Measurements from ENCODE around the gene WIPF3.

WIPF3 gene

DNA sequence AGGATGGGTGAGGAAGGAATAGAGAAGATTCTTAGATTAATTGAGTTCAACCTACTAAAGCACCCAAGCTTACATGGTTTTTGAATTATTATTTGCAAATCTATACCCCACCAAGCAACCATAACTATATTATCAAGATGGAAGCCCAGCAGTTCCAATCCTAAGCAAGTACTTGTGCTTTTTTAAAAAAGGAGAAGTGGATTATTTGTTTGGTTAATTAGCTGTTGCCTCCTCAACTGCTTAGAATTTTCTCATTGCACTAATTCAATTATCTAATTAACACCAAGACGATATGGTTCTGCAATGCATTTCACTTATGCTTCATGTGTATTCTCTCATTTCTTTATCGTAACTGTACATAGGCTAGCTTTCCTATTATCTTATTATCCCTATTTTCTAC, 27.3 kb upstream of the WIPF3 start:
- no peak for DNase-seq (ENCODE audit: low spot score)
- ChIA-PET CTCF (interaction anchor here (1.0 kb wide), 1 partner anchor 10 kb away, joined by 3 read pairs; no protein-coding TSS in a partner anchor), POLR2A (ENCODE audit: low non-redundant PET) (no interaction called here)
- no peak for TF ChIP-seq CTCF (conservative IDR thresholded peaks at IDR 0.05; ENCODE audit: low read depth)
- no peak overlapping the region for H3K27ac ChIP-seq

- DNase-seq (ENCODE audit: low spot score), result no peak
- CTCF ChIA-PET, result no interaction called here
- no peak overlapping the region for H3K27ac ChIP-seq
- TF ChIP-seq CTCF (conservative IDR thresholded peaks at IDR 0.05; ENCODE audit: low read depth), result no peak
- POLR2A ChIA-PET (ENCODE audit: low non-redundant PET), result no interaction called here
These were observed 26.0 kb upstream of the WIPF3 start for GRCh38 chr7:29780346-29780745.

DNA sequence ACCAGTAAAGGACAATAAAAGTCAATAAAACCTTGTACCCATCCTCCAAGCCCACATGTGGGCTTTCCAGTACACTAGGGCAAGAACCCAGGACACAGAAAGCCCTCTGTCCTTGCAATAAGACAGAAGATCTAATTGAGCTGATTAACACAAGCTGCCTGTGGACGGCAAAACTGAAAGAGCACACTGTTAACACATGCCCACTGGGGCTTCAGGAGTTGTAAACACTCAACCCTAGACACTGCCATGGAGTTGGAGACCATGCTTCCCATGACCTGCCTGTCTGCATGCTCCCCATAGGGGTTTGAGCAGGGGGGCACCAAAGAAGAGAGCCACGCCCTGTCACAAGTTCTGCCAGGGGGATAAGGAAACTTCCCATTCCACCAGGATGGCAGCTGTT, 22.6 kb upstream of the WIPF3 start:
- CTCF ChIA-PET, result no interaction called here
- no peak for TF ChIP-seq CTCF (conservative IDR thresholded peaks at IDR 0.05; ENCODE audit: low read depth)
- H3K27ac ChIP-seq, result no peak overlapping the region
- no peak for DNase-seq (ENCODE audit: low spot score)
- POLR2A ChIA-PET (ENCODE audit: low non-redundant PET), result no interaction called here

- no peak overlapping the region for H3K27ac ChIP-seq
- DNase-seq (ENCODE audit: low spot score), result no peak
- CTCF ChIA-PET, result interaction anchor here (0.6 kb wide), 1 partner anchor 29 kb away, joined by 4 read pairs; no protein-coding TSS in a partner anchor
- no peak for TF ChIP-seq CTCF (conservative IDR thresholded peaks at IDR 0.05; ENCODE audit: low read depth)
- POLR2A ChIA-PET (ENCODE audit: low non-redundant PET), result no interaction called here
These were observed 12.8 kb upstream of the WIPF3 start for GRCh38 chr7:29793507-29793906.

DNA sequence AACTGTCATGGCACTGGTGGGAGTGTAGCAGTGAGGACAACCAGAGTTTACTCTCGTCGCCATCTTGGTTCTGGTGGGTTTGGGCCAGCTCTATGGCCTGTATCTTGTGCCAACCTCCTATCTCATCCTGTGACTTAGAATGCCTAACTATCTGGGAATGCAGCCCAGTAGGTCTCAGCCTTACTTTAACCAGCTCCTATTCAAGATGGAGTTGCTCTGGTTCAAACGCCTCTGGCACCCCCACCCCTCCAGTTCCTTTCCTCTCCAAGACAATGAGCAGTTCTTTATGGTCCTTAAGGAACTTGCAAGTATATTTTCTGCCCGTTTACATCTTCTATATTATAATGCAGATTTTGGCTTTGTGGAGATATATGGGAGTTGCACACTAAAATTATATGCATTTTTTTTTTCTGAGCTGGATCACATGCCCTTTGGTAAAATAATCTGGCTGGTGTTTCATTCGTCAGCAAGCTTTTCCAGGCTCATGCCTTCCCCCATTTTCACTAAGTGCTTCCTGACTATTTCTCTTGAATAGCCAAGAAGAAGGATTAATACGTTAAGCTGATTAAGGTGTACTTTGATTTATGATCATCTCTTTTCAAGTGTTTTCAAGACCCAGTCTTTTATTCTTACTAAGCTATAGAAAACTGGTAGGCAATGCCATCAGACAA, 11.2 kb upstream of the WIPF3 start:
- H3K27ac ChIP-seq, result no peak overlapping the region
- no peak for DNase-seq (ENCODE audit: low spot score)
- POLR2A ChIA-PET (ENCODE audit: low non-redundant PET), result no interaction called here
- CTCF ChIA-PET, result no interaction called here
- TF ChIP-seq CTCF (conservative IDR thresholded peaks at IDR 0.05; ENCODE audit: low read depth), result no peak

DNA sequence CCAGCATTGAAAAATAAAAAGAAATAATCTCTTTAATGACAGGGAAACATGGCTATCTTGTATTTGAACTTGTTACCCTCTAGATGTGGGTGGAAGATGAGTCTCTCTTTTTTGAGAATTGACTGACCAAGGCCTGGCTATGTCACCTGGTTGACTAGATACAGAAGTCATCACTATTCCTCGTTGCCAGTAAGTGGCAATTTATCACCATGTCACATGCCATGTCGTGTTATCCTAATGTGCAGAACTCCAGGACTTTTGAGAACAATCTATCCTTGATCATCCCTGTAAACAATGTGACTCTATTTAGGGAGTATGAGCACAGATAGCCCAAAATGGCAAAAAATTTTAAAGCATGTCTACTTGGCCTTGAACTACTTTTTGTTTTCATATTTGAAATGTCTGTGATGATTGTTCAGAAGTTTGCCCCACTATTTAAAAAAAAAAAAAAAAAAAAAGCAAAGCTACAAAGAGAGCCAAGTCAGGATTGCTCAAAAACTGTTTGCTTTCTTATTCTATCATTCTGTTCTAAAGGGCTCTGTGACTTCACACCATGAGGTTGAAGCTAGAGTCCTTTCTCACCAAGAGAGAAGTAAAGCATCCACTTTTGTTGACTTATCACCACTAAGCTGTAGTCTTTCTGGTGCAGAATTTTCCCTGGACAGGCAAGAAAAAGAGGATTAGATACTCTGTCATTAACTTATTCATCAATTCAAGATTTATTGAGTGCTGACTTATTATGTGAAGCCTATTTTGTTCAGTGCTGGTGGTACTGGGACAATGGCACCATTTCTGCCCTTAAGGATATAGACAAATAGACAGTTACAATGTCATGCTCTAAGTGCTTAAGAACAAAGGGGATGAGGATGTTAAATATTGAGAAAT, 10.4 kb upstream of the WIPF3 start:
- POLR2A ChIA-PET (ENCODE audit: low non-redundant PET), result no interaction called here
- no peak for TF ChIP-seq CTCF (conservative IDR thresholded peaks at IDR 0.05; ENCODE audit: low read depth)
- CTCF ChIA-PET, result no interaction called here

More for the DNA sequence above, 10.4 kb upstream of the WIPF3 start:
- no peak for DNase-seq (ENCODE audit: low spot score)
- no peak overlapping the region for H3K27ac ChIP-seq
